HepG2 (cell line): Measurements from ENCODE around the gene AIF1. TPM values are rescaled to one million over a fixed set of nuclear protein-coding genes. Genes with fewer than 3 reads are reported as not detected.
A peak's percentile ranks its signal among the peaks of the same experiment; 100 is the strongest.

ENCODE experiments used
- ATAD3A ChIP-seq: sonication (generic); formaldehyde crosslinking; IDR thresholded peaks from 2 replicates; pipeline ENCODE4 v1.4.0; 2020; ENCODE audit warnings: missing genetic modification reagents
- ATM ChIP-seq: fragments of 450-650 bp; IDR thresholded peaks from 2 replicates; pipeline ENCODE4 v1.7.1; 2017; ENCODE audit warnings: mild to moderate bottlenecking, borderline replicate concordance
- ETS1 ChIP-seq: sonication (generic); formaldehyde crosslinking; IDR thresholded peaks from 2 replicates; pipeline ENCODE4 v1.4.0; 2020; ENCODE audit warnings: missing genetic modification reagents
- HDAC2 ChIP-seq: sonication (generic); formaldehyde crosslinking; IDR thresholded peaks from 2 replicates; pipeline ENCODE4 v1.4.0; 2020; ENCODE audit warnings: missing genetic modification reagents
- KDM1A ChIP-seq: IDR thresholded peaks from 2 replicates; pipeline ENCODE4 v1.6.1; 2016; ENCODE audit warnings: missing compliant biosample characterization
- KDM2A ChIP-seq: sonication (generic); formaldehyde crosslinking; IDR thresholded peaks from 2 replicates; pipeline ENCODE4 v1.4.0; 2020; ENCODE audit warnings: low read depth, missing genetic modification reagents, borderline replicate concordance
- MED8 ChIP-seq: sonication (generic); formaldehyde crosslinking; IDR thresholded peaks from 2 replicates; pipeline ENCODE4 v1.8.1; 2023; ENCODE audit warnings: mild to moderate bottlenecking, missing genetic modification reagents; ENCODE audit not compliant: insufficient replicate concordance
- PLRG1 ChIP-seq: fragments of 450-650 bp; conservative IDR thresholded peaks from 2 replicates; pipeline ENCODE4 v1.6.1; 2016
- PPARG ChIP-seq: conservative IDR thresholded peaks from 2 replicates; pipeline ENCODE4 v1.6.1; 2016; ENCODE audit warnings: missing biosample characterization, missing genetic modification reagents
- RCOR2 ChIP-seq: IDR thresholded peaks from 2 replicates; pipeline ENCODE4 v1.6.1; 2016; ENCODE audit warnings: missing biosample characterization, missing genetic modification reagents
- SNRNP70 ChIP-seq: fragments of 200-400 bp; formaldehyde crosslinking; IDR thresholded peaks from 2 replicates; pipeline ENCODE4 v1.6.1; 2017; ENCODE audit warnings: mild to moderate bottlenecking, low read depth, low read length, moderate library complexity
- SP4 ChIP-seq: sonication (generic); formaldehyde crosslinking; IDR thresholded peaks from 2 replicates; pipeline ENCODE4 v1.8.1; 2023; ENCODE audit warnings: mild to moderate bottlenecking, missing genetic modification reagents
- TEAD3 ChIP-seq: optimal IDR thresholded peaks from 2 replicates; pipeline ENCODE3; 2016; ENCODE audit warnings: borderline replicate concordance
- ZBTB7B ChIP-seq: sonication (generic); formaldehyde crosslinking; IDR thresholded peaks from 2 replicates; pipeline ENCODE4 v1.4.0; 2020; ENCODE audit warnings: missing genetic modification reagents
- ZNF615 ChIP-seq: sonication (generic); formaldehyde crosslinking; IDR thresholded peaks from 2 replicates; pipeline ENCODE4 v1.5.0; 2020; ENCODE audit warnings: mild to moderate bottlenecking, missing genetic modification reagents, borderline replicate concordance
- ZNF704 ChIP-seq: sonication (generic); formaldehyde crosslinking; IDR thresholded peaks from 2 replicates; pipeline ENCODE4 v1.8.1; 2023; ENCODE audit warnings: mild to moderate bottlenecking, inconsistent platforms, moderate library complexity, missing genetic modification reagents, borderline replicate concordance
- polyA plus RNA-seq, 8 experiments: library from polyadenylated mRNA; depleted of rRNA in 3 of 8; stranded (reverse) in 7 of 8; unstranded in 1 of 8; fragments of >200 nt; fragmentation: Illumina TruSeq in 4 of 8; extraction: Trizol in 4 of 8; gene quantifications; 2 replicates each; pipeline versions ENCODE4 v1.2.1 to v1.2.3, GENCODE V29; 2011 to 2016; ENCODE audit warnings: low read depth in 4 of 8, missing spikeins in 1 of 8, mixed read lengths in 1 of 8; ENCODE audit not compliant: insufficient read depth in 1 of 8
- total RNA-seq, 5 experiments: library from RNA; depleted of rRNA; stranded (reverse); fragments of >200 nt; fragmentation: Illumina TruSeq; extraction: Trizol; gene quantifications; 2 replicates each; pipeline ENCODE4 v1.2.3, GENCODE V29; 2016; ENCODE audit warnings: low read depth in 1 of 5
- TF ChIP-seq, protein P1 (sequence below): sonication (generic); formaldehyde crosslinking; IDR thresholded peaks from 2 replicates; pipeline ENCODE4 v1.5.1; 2020; ENCODE audit warnings: mild to moderate bottlenecking, moderate library complexity, missing genetic modification reagents
- TF ChIP-seq, protein P2 (sequence below): sonication (generic); formaldehyde crosslinking; IDR thresholded peaks from 2 replicates; pipeline ENCODE4 v1.4.0; 2020; ENCODE audit warnings: mild to moderate bottlenecking, missing genetic modification reagents

The AIF1 gene
- total and polyA plus RNA-seq, 2 of the 13 experiments (the other 11 are each of a cell fraction or from before 2014, with no cell fraction given): 1.5 TPM; not detected in 1

DNA sequence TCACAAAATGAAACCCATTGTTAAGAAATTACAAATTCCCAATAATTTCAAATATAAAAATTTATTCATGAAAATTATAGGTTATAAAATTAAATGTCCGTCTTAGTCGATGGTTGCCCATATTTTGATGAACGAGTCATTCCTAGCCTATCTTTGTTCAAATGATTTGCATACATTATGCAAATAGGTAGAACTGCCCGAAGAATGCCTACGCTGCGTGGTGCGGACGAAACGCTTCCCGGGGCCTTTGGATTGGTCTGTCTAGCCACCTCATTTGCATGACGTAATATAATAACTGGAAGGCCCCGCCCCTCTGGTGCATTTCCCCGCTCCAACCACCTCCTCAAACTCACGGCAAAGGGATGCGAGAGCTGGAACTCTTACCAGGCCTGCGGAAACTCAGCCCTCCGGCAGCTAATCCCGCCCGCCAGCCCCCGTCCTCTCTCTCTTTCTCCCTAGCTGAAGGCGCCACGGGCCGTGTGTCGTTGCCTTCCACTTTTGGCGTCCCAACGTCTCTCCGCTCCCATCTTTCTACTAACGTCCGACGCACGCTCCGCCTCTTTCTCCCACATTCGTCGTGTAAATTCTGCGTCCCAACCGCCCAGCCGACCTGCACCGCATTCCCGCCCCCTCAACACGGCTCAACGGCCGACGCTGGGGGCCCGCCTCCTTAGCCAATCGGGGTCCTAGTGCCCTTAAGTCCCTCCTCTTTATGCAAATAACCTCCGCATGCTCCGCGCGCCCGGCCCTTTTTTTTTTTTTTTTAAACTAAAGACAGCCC lies 5.0 kb downstream of the AIF1 start (continued):
- TF ChIP-seq ZNF704 (CRISPR knock-in tag): peak; percentile 90; the same call in 1 of the 2 replicates
- TF ChIP-seq, protein P1, sequence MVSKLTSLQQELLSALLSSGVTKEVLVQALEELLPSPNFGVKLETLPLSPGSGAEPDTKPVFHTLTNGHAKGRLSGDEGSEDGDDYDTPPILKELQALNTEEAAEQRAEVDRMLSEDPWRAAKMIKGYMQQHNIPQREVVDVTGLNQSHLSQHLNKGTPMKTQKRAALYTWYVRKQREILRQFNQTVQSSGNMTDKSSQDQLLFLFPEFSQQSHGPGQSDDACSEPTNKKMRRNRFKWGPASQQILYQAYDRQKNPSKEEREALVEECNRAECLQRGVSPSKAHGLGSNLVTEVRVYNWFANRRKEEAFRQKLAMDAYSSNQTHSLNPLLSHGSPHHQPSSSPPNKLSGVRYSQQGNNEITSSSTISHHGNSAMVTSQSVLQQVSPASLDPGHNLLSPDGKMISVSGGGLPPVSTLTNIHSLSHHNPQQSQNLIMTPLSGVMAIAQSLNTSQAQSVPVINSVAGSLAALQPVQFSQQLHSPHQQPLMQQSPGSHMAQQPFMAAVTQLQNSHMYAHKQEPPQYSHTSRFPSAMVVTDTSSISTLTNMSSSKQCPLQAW (CRISPR knock-in tag): peak; percentile 75
- TF ChIP-seq ETS1 (CRISPR knock-in tag): peak; percentile 84; the same call in 1 of the 2 replicates
- TF ChIP-seq SNRNP70: no peak
- TF ChIP-seq ZNF615: 0 out of 2 replicates have a peak, but pooled peaks have one; percentile 89
- TF ChIP-seq ATM: no peak
- TF ChIP-seq PLRG1: no peak
- peak; percentile 47; the same call in 1 of the 2 replicates for TF ChIP-seq HDAC2
- peak; percentile 70 for TF ChIP-seq TEAD3 (CRISPR knock-in tag)
- no peak for TF ChIP-seq KDM1A (CRISPR knock-in tag)
- TF ChIP-seq MED8: no peak
- TF ChIP-seq, protein P2, sequence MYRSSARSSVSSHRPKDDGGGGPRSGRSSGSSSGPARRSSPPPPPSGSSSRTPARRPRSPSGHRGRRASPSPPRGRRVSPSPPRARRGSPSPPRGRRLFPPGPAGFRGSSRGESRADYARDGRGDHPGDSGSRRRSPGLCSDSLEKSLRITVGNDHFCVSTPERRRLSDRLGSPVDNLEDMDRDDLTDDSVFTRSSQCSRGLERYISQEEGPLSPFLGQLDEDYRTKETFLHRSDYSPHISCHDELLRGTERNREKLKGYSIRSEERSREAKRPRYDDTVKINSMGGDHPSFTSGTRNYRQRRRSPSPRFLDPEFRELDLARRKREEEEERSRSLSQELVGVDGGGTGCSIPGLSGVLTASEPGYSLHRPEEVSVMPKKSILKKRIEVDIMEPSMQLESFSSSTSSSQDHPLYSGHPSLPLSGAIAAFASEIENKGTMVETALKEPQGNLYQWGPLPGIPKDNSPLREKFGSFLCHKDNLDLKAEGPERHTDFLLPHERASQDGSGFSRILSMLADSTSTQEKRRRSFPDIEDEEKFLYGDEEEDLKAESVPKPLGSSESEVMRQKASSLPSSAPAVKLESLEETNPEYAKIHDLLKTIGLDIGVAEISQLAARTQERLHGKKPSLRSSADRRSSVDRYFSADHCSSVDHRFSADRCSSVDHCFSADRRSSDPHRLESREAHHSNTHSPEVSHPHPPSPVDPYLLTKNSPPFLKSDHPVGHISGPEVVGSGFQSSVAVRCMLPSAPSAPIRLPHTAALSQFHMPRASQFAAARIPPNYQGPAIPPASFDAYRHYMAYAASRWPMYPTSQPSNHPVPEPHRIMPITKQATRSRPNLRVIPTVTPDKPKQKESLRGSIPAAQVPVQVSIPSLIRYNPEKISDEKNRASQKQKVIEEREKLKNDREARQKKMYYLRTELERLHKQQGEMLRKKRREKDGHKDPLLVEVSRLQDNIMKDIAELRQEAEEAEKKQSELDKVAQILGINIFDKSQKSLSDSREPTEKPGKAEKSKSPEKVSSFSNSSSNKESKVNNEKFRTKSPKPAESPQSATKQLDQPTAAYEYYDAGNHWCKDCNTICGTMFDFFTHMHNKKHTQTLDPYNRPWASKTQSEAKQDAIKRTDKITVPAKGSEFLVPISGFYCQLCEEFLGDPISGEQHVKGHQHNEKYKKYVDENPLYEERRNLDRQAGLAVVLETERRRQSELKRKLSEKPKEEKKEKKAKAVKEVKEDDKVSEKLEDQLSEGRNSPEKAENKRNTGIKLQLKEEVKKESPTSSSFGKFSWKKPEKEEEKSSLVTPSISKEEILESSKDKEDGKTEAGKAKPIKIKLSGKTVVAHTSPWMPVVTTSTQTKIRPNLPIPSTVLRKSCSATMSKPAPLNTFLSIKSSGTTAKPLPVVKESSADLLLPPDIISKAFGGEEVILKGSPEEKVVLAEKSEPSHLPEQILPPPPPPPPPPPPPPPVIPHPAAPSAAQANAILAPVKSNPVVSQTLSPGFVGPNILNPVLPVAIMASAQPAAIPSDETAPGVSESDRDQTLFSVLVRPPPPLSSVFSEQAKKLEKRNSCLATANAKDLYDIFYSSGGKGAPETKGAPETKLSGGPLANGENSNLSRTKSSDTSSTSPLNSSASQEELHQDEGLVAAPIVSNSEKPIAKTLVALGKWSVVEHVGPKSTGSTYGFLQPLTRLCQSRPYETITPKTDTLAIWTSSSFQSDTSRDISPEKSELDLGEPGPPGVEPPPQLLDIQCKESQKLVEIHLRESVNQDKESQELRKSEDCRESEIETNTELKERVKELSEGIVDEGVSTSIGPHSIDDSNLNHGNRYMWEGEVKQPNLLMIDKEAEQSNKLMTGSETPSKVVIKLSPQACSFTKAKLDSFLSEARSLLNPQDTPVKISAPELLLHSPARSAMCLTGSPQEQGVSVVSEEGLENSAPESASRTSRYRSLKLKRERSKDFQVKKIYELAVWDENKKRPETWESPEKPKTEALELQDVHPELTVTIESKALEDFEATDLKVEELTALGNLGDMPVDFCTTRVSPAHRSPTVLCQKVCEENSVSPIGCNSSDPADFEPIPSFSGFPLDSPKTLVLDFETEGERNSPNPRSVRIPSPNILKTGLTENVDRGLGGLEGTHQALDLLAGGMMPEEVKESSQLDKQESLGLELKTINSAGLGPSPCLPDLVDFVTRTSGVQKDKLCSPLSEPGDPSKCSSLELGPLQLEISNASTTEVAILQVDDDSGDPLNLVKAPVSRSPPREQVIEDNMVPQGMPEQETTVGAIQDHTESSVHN (CRISPR knock-in tag): 0 out of 2 replicates have a peak, but pooled peaks have one; percentile 85
- no peak for TF ChIP-seq ZBTB7B (CRISPR knock-in tag)
- TF ChIP-seq SP4 (CRISPR knock-in tag): peak; percentile 97
- TF ChIP-seq RCOR2 (CRISPR knock-in tag): no peak
- no peak for TF ChIP-seq PPARG (CRISPR knock-in tag)
- no peak for TF ChIP-seq KDM2A (CRISPR knock-in tag)
- 0 out of 2 replicates have a peak, but pooled peaks have one; percentile 16 for TF ChIP-seq ATAD3A (CRISPR knock-in tag)
